GM19328 (cell line): ENCODE results near the gene STAG3.
"Not testable (repeated sequence)": the region's sequence is repeated elsewhere in the genome, so short reads cannot be mapped to it uniquely, and the experiment has no call there.

Experiments used
- ATAC-seq: cut with Tn5 transposase; IDR thresholded peaks from one replicate; pipeline ENCODE4 v1.9.1; 2021; ENCODE audit warnings: mild to moderate bottlenecking, moderate library complexity; ENCODE audit not compliant: unreplicated experiment

Gene STAG3

GRCh38 chr7:100246121-100246864 is 68.6 kb downstream of the STAG3 start:
- ATAC-seq, result not testable (repeated sequence)

GRCh38 chr7:100246865-100247137 is 69.1 kb downstream of the STAG3 start:
- ATAC-seq, result not testable (repeated sequence)

- no peak for ATAC-seq
Measured at GRCh38 chr7:100247152-100247757, 69.5 kb downstream of the STAG3 start.

- no peak for ATAC-seq
Measured at GRCh38 chr7:100248483-100248882, 70.8 kb downstream of the STAG3 start.

- ATAC-seq, result no peak
Measured at GRCh38 chr7:100257017-100257416, 79.3 kb downstream of the STAG3 start.

- ATAC-seq, result not testable (repeated sequence)
Measured at GRCh38 chr7:100259984-100260383, 82.3 kb downstream of the STAG3 start.

- not testable (repeated sequence) for ATAC-seq
Measured at GRCh38 chr7:100262896-100263295, 85.2 kb downstream of the STAG3 start.
